K562 (cell line): Measurements from ENCODE around the gene ZBTB20. TPM values are rescaled to one million over a fixed set of nuclear protein-coding genes. Genes with fewer than 3 reads are reported as not detected.

Experiments used
- ATAC-seq: fragments of 200-7000 bp; cut with Tn5 transposase; 3 replicates; pipeline ENCODE4 v1.9.1; 2020; ENCODE audit warnings: moderate library complexity
- BruUV-seq: library from RNA; stranded (reverse); fragments of 400-500 nt; replicated peaks from 2 replicates; lab custom pipeline; 2021; lab: Mats Ljungman, UMichigan
- CTCF ChIA-PET: fragments of 300-600 bp; formaldehyde crosslinking; extraction: SDS; loops from one replicate; lab custom pipeline; 2021; ENCODE audit warnings: low intra/inter-chr PET ratio; lab: Yijun Ruan, JAX
- POLR2A ChIA-PET: fragments of 300-600, 350-650 bp; sonication (Branson Sonifier 250); formaldehyde crosslinking; extraction: SDS; loops from one replicate; lab custom pipeline; 2021; ENCODE audit warnings: antibody characterized with exemption, inconsistent platforms; lab: Yijun Ruan, JAX
- DNase-seq, 4 experiments: peaks; one replicate each; pipeline versions ENCODE4 v3.0.0 to v3.0.0-alpha.2; 2011 to 2018; ENCODE audit warnings: low spot score in 3 of 4, mixed read lengths in 3 of 4; ENCODE audit errors: extremely low read depth in 1 of 4
- FAIRE-seq: peaks from 2 replicates; lab custom pipeline; 2011; peaks lifted over from hg19 to GRCh38; lab: Jason Lieb, UNC
- H2AFZ ChIP-seq: 2 replicates; pipeline ENCODE4 v1.6.0; 2011; ENCODE audit warnings: low read depth, low read length, control low read depth, inconsistent platforms
- H3K27ac ChIP-seq: fragments of 200-600 bp; 3 replicates; pipeline ENCODE4 v1.8.0; 2011; ENCODE audit warnings: low read depth, mild to moderate bottlenecking, control low read depth, inconsistent platforms, low read length, moderate library complexity, mixed read lengths; ENCODE audit errors: extremely low read depth
- H3K27me3 ChIP-seq, 2 experiments: fragments of 300-600 bp in 1 of 2; 2 replicates in 1 of 2; 3 replicates in 1 of 2; pipeline versions ENCODE4 v1.6.0 to v1.8.0; 2011; ENCODE audit warnings: inconsistent platforms in 2 of 2, low read length in 2 of 2, mild to moderate bottlenecking in 1 of 2, mixed read lengths in 1 of 2, moderate library complexity in 1 of 2; ENCODE audit not compliant: control insufficient read depth in 2 of 2, insufficient read depth in 2 of 2
- H3K36me3 ChIP-seq: fragments of 300-600 bp; 3 replicates; pipeline ENCODE4 v1.8.0; 2011; ENCODE audit warnings: mild to moderate bottlenecking, low read length, inconsistent platforms; ENCODE audit not compliant: control insufficient read depth, insufficient read depth
- H3K4me1 ChIP-seq, 2 experiments: fragments of 200-600 bp in 1 of 2; replicated peaks in 1 of 2; 2 replicates in 1 of 2; 3 replicates in 1 of 2; pipeline versions ENCODE4 v1.5.1 to v1.8.0; 2011; ENCODE audit warnings: inconsistent platforms in 2 of 2, low read length in 2 of 2, mild to moderate bottlenecking in 1 of 2, mixed read lengths in 1 of 2, moderate library complexity in 1 of 2; ENCODE audit not compliant: control insufficient read depth in 2 of 2, insufficient read depth in 2 of 2
- H3K4me2 ChIP-seq: 2 replicates; pipeline ENCODE4 v1.6.1; 2011; ENCODE audit warnings: low read length, control low read depth, inconsistent platforms, mixed read lengths; ENCODE audit not compliant: insufficient read depth
- H3K4me3 ChIP-seq: fragments of 200-600 bp; sonication (generic), shearing (Covaris generic); 2 replicates; pipeline ENCODE4 v1.5.1; 2016; ENCODE audit warnings: control low read depth, inconsistent platforms
- H3K79me2 ChIP-seq: fragments of 200-600 bp; 3 replicates; pipeline ENCODE4 v1.8.0; 2011; ENCODE audit warnings: low read length, inconsistent platforms; ENCODE audit not compliant: control insufficient read depth, insufficient read depth
- H3K9ac ChIP-seq, 2 experiments: 2 replicates each; pipeline versions ENCODE4 v1.6.0 to v1.6.1; 2011; ENCODE audit warnings: low read depth in 2 of 2, low read length in 2 of 2, control low read depth in 1 of 2, inconsistent platforms in 1 of 2, mild to moderate bottlenecking in 1 of 2, mixed read lengths in 1 of 2; ENCODE audit not compliant: insufficient read depth in 1 of 2
- H3K9me1 ChIP-seq: one replicate; pipeline ENCODE4 v1.6.0; 2011; ENCODE audit warnings: inconsistent platforms, mild to moderate bottlenecking, low read length, moderate library complexity; ENCODE audit not compliant: control insufficient read depth, insufficient read depth
- H3K9me3 ChIP-seq: replicated peaks from 2 replicates; pipeline ENCODE4 v1.5.1; 2011; ENCODE audit warnings: low read depth, low read length, inconsistent platforms; ENCODE audit not compliant: control insufficient read depth, insufficient read depth
- H4K20me1 ChIP-seq: replicated peaks from 2 replicates; pipeline ENCODE4 v1.6.1; 2011; ENCODE audit warnings: low read length, inconsistent platforms, mixed read lengths; ENCODE audit not compliant: control insufficient read depth, insufficient read depth
- ELF4 ChIP-seq: fragments of 450-650 bp; formaldehyde crosslinking; IDR thresholded peaks from 2 replicates; pipeline ENCODE4 v1.4.0; 2022; ENCODE audit warnings: missing genetic modification characterization
- HNRNPLL ChIP-seq: fragments of 200-400 bp; formaldehyde crosslinking; IDR thresholded peaks from 2 replicates; pipeline ENCODE4 v1.6.1; 2017; ENCODE audit warnings: low read length, low read depth, mild to moderate bottlenecking; ENCODE audit not compliant: poor library complexity, severe bottlenecking
- JUNB ChIP-seq: fragments of 450-650 bp; formaldehyde crosslinking; conservative IDR thresholded peaks from 2 replicates; pipeline ENCODE4 v1.4.0; 2020; ENCODE audit warnings: mild to moderate bottlenecking
- PRPF4 ChIP-seq: fragments of 200-400 bp; formaldehyde crosslinking; IDR thresholded peaks from one replicate; pipeline ENCODE4 v1.6.1; 2017; ENCODE audit warnings: low read length, low read depth, mild to moderate bottlenecking; ENCODE audit not compliant: insufficient read depth, poor library complexity, severe bottlenecking
- SLC30A9 ChIP-seq: fragments of 250-450 bp; sonication (Bioruptor Pico); IDR thresholded peaks from 2 replicates; pipeline ENCODE4 v1.8.0; 2022; ENCODE audit warnings: mild to moderate bottlenecking, moderate library complexity
- TSC22D4 ChIP-seq: fragments of 450-650 bp; IDR thresholded peaks from 2 replicates; pipeline ENCODE4 v1.6.1; 2016; ENCODE audit warnings: missing genetic modification characterization, missing biosample characterization, control low read depth
- U2AF2 ChIP-seq: fragments of 200-400 bp; formaldehyde crosslinking; optimal IDR thresholded peaks from 2 replicates; pipeline ENCODE3; 2017; ENCODE audit warnings: low read depth, mild to moderate bottlenecking, low read length
- ZC3H11A ChIP-seq: IDR thresholded peaks from 2 replicates; pipeline ENCODE4 v1.6.1; 2012; ENCODE audit warnings: low read depth, low read length, improper control_type of control experiment
- ZNF184 ChIP-seq: sonication (generic); formaldehyde crosslinking; IDR thresholded peaks from 2 replicates; pipeline ENCODE4 v1.5.0; 2020; ENCODE audit warnings: missing genetic modification reagents
- WGBS: fragments of 100-300 bp; shearing (Covaris generic); methylation state at CpG from one replicate; pipeline ENCODE4 v1.1.6; 2016; ENCODE audit warnings: low coverage, mixed read lengths; ENCODE audit not compliant: insufficient coverage; ENCODE audit errors: missing lambda C conversion rate; 5-methylcytosine and 5-hydroxymethylcytosine counted together
- in situ Hi-C: fragments of 300-500 bp; cut with MboI; formaldehyde crosslinking; loops from 4 replicates; pipeline ENCODE4 v1.15.0; 2018; ENCODE audit warnings: inconsistent platforms, mixed read lengths
- intact Hi-C: fragments of 100-400 bp; cut with micrococcal nuclease; formaldehyde crosslinking; loops from 2 replicates; pipeline ENCODE4 v1.14.2; 2022
- polyA plus RNA-seq, 8 experiments: library from polyadenylated mRNA; depleted of rRNA in 4 of 8; stranded (reverse) in 5 of 8; unstranded in 3 of 8; fragments of >200 nt; fragmentation: Nextera tagmentation in 2 of 8; fragmentation: Illumina TruSeq in 1 of 8; extraction: Ambion mirVana in 2 of 8; extraction: Trizol in 1 of 8; gene quantifications; 2 replicates each; pipeline versions ENCODE4 v1.2.1 to v1.2.3, GENCODE V29; 2011 to 2014; ENCODE audit warnings: inconsistent platforms in 1 of 8, missing spikeins in 1 of 8
- total RNA-seq, 7 experiments: library from RNA; depleted of rRNA in 6 of 7; stranded (reverse); fragments of >200 nt in 6 of 7; fragmentation: Illumina TruSeq in 2 of 7; extraction: Trizol in 2 of 7; gene quantifications; 2 replicates each; pipeline versions ENCODE4 v1.2.1 to v1.2.3, GENCODE V29; 2011 to 2021; ENCODE audit warnings: low replicate concordance in 1 of 7
- TF ChIP-seq, protein P1 (sequence below): fragments of 450-650 bp; formaldehyde crosslinking; IDR thresholded peaks from 2 replicates; pipeline ENCODE4 v1.4.0; 2022; ENCODE audit warnings: missing genetic modification characterization
- TF ChIP-seq, protein P2 (sequence below): fragments of 450-650 bp; IDR thresholded peaks from 2 replicates; pipeline ENCODE4 v1.6.1; 2017; ENCODE audit warnings: mild to moderate bottlenecking, moderate library complexity
- TF ChIP-seq, protein P3 (sequence below): fragments of 450-650 bp; formaldehyde crosslinking; IDR thresholded peaks from 2 replicates; pipeline ENCODE4 v1.4.0; 2020; ENCODE audit warnings: mild to moderate bottlenecking, moderate library complexity

ZBTB20 gene
- total and polyA plus RNA-seq, 9 of the 15 experiments (the other 6 are each of a cell fraction or from before 2014, with no cell fraction given), result 0.17 to 1.7 (median 0.45) TPM

DNA sequence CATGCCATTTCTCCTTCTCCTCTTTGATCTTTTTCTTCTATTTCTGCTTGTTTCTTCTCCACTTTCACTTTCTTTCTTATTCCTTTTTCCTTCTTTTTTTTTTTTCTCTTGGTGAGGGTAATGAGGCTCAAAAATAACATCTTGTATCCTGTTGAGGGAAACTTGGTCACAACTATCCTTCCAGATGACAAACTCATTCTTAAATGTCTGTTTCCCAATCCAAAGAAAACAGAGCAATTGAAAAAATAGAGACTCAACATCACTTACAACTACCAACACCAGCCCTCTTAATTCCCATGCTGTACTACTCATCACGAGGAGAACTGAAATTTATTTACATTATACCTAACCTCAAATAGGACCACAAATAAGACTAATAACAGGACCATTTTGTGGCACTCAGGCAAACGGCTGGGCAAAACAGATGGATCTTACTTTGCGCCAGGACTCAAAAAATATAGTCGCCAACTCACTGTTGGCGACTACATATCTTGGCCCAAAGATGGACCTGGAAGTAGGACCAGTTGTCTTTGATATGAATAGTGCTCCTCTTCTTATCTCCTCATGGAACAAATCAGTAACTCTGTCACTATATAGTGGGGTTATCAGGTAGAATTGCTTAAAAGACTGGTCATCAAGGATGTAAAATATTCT, 343.9 kb downstream of the ZBTB20 start:
- ChIA-PET POLR2A (no interaction called here), CTCF (no interaction called here)
- no peak for FAIRE-seq
- Histone ChIP-seq H3K9ac (no peak overlapping the region), H3K79me2 (no peaks in the 10 kb centered on the region), H2AFZ (no peak overlapping the region), H3K4me1 (no peaks in the 10 kb centered on the region), H3K27me3 (no peaks in the 10 kb centered on the region), H4K20me1 (no peaks in the 10 kb centered on the region), H3K4me2 (no peak overlapping the region), H3K9me1 (no peaks in the 10 kb centered on the region), H3K36me3 (no peaks in the 10 kb centered on the region), H3K4me3 (no peak overlapping the region), H3K27ac (no peak overlapping the region), H3K9me3 (no peaks in the 10 kb centered on the region)
- BruUV-seq, result no TSS peak
- WGBS, result 17% methylated on average over 5 of the region's 5 CpGs
- TF ChIP-seq HNRNPLL (no peak), TSC22D4 (tag) (no peak), SLC30A9 (no peak), PRPF4 (no peak), JUNB (CRISPR knock-in tag) (no peak), ELF4 (CRISPR knock-in tag) (no peak), U2AF2 (no peak), ZC3H11A (no peak), ZNF184 (CRISPR knock-in tag) (no peak)
- TF ChIP-seq, protein P1, sequence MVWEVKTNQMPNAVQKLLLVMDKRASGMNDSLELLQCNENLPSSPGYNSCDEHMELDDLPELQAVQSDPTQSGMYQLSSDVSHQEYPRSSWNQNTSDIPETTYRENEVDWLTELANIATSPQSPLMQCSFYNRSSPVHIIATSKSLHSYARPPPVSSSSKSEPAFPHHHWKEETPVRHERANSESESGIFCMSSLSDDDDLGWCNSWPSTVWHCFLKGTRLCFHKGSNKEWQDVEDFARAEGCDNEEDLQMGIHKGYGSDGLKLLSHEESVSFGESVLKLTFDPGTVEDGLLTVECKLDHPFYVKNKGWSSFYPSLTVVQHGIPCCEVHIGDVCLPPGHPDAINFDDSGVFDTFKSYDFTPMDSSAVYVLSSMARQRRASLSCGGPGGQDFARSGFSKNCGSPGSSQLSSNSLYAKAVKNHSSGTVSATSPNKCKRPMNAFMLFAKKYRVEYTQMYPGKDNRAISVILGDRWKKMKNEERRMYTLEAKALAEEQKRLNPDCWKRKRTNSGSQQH (CRISPR knock-in tag), result no peak
- TF ChIP-seq, protein P2, sequence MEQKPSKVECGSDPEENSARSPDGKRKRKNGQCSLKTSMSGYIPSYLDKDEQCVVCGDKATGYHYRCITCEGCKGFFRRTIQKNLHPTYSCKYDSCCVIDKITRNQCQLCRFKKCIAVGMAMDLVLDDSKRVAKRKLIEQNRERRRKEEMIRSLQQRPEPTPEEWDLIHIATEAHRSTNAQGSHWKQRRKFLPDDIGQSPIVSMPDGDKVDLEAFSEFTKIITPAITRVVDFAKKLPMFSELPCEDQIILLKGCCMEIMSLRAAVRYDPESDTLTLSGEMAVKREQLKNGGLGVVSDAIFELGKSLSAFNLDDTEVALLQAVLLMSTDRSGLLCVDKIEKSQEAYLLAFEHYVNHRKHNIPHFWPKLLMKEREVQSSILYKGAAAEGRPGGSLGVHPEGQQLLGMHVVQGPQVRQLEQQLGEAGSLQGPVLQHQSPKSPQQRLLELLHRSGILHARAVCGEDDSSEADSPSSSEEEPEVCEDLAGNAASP, result no peak
- TF ChIP-seq, protein P3, sequence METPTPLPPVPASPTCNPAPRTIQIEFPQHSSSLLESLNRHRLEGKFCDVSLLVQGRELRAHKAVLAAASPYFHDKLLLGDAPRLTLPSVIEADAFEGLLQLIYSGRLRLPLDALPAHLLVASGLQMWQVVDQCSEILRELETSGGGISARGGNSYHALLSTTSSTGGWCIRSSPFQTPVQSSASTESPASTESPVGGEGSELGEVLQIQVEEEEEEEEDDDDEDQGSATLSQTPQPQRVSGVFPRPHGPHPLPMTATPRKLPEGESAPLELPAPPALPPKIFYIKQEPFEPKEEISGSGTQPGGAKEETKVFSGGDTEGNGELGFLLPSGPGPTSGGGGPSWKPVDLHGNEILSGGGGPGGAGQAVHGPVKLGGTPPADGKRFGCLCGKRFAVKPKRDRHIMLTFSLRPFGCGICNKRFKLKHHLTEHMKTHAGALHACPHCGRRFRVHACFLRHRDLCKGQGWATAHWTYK (CRISPR knock-in tag), result no peak
- no peak for ATAC-seq
- intact Hi-C loops (no loop called here), in situ Hi-C loops (no loop called here)
- DNase-seq, result no peak
